GM18873 (cell line): ENCODE results near the gene SPRR2F.

Source experiments
- ATAC-seq: cut with Tn5 transposase; IDR thresholded peaks from one replicate; pipeline ENCODE4 v1.9.1; 2021; ENCODE audit warnings: mild to moderate bottlenecking, moderate library complexity, moderate number of reproducible peaks; ENCODE audit not compliant: unreplicated experiment, low FRiP score

The SPRR2F gene

GRCh38 chr1:153081736-153082135 is 31.6 kb downstream of the SPRR2F start:
- no peak for ATAC-seq

- no peak for ATAC-seq
Measured at GRCh38 chr1:153072806-153073726, 40.2 kb downstream of the SPRR2F start.

- no peak for ATAC-seq
Measured at GRCh38 chr1:153071511-153071910, 41.8 kb downstream of the SPRR2F start, which contains the start of gene SPRR2B. Gene SPRR2B, minus strand, starts transcription at chr1:153071611. Its CDS starts 772 bp downstream, at chr1:153070839.

GRCh38 chr1:153070243-153070642 is 43.1 kb downstream of the SPRR2F start:
- ATAC-seq, result no peak
